AG04450 (cell line): Measurements from ENCODE around the gene WT1. TPM values are rescaled to one million over a fixed set of nuclear protein-coding genes. Genes with fewer than 3 reads are reported as not detected.

Experiments used
- CTCF ChIA-PET: fragments of 300-600, 350-600 bp; formaldehyde crosslinking; extraction: SDS; loops from one replicate; lab custom pipeline; 2022; ENCODE audit warnings: antibody characterized with exemption, inconsistent platforms; lab: Charles Lee
- POLR2A ChIA-PET: fragments of 350-600 bp; formaldehyde crosslinking; extraction: SDS; loops from one replicate; lab custom pipeline; 2021; ENCODE audit warnings: antibody characterized with exemption, inconsistent platforms; lab: Yijun Ruan, JAX
- DNase-seq: peaks from one replicate; pipeline ENCODE4 v3.0.0-alpha.2; 2011; ENCODE audit warnings: low read depth, low spot score
- H3K27ac ChIP-seq: one replicate; pipeline ENCODE4 v1.5.1; 2012; ENCODE audit warnings: low read depth, low read length, control low read depth
- H3K27me3 ChIP-seq: one replicate; pipeline ENCODE4 v1.6.0; 2012; ENCODE audit warnings: low read length; ENCODE audit not compliant: control insufficient read depth, insufficient read depth
- H3K4me3 ChIP-seq: 2 replicates; pipeline ENCODE4 v1.5.1; 2011; ENCODE audit warnings: mild to moderate bottlenecking, low read depth, low read length, control low read depth
- H3K9me3 ChIP-seq: 2 replicates; pipeline ENCODE4 v1.5.1; 2012; ENCODE audit warnings: low read length; ENCODE audit not compliant: control insufficient read depth, insufficient read depth
- CTCF ChIP-seq: IDR thresholded peaks from 2 replicates; pipeline ENCODE4 v1.5.1; 2011; ENCODE audit warnings: low read depth, low read length, control low read depth, inconsistent platforms
- polyA plus RNA-seq: library from polyadenylated mRNA; depleted of rRNA; stranded (reverse); fragments of >200 nt; gene quantifications from 2 replicates; pipeline ENCODE4 v1.2.3, GENCODE V29; 2011

Gene WT1
- polyA plus RNA-seq, 1 experiment: not detected

DNA sequence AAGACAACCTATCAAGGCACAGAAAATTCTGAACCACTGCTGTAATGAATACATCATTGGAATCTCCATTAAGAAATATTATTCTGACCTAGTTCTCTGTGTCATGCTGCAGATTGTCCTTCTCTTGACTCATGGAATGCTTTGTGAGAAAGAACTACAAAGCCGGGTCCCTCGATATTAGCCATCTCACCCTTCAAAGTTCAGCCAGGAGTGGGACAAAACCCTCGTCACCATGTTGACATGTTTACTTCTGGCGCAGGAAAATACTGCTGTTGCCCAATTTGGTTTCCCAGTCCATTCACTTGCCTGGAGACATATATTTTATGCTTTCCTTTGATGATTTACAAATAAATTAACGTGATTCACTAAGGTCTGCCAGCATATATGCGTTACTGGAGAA is 10.9 kb upstream of the WT1 start:
- Histone ChIP-seq H3K4me3 (no peak overlapping the region), H3K27ac (no peak overlapping the region), H3K9me3 (no peaks in the 10 kb centered on the region), H3K27me3 (peaks cover 2% of the 10 kb centered on the region)
- TF ChIP-seq CTCF: no peak
- ChIA-PET CTCF (no interaction called here), POLR2A (no interaction called here)
- no peak for DNase-seq

- CTCF ChIA-PET: no interaction called here
- TF ChIP-seq CTCF: no peak
- DNase-seq: no peak
- POLR2A ChIA-PET: no interaction called here
- Histone ChIP-seq H3K27ac (no peak overlapping the region), H3K27me3 (peaks cover 21% of the 10 kb centered on the region), H3K9me3 (peaks cover under 1% of the 10 kb centered on the region; the same call in 1 of the 2 replicates), H3K4me3 (no peak overlapping the region)
These were observed 8.8 kb upstream of the WT1 start for GRCh38 chr11:32444186-32444585.

- POLR2A ChIA-PET: no interaction called here
These were observed 5.6 kb upstream of the WT1 start for GRCh38 chr11:32440916-32441315.

GRCh38 chr11:32440312-32440908 is 5.1 kb upstream of the WT1 start:
- ChIA-PET POLR2A (no interaction called here), CTCF (interaction anchor here (0.6 kb wide), 1 partner anchor 10 kb away, joined by 3 read pairs; no protein-coding TSS in a partner anchor)
- no peak overlapping the region for H3K27ac ChIP-seq
- no peak overlapping the region for H3K4me3 ChIP-seq
- no peak for TF ChIP-seq CTCF
- no peak for DNase-seq
- H3K9me3 ChIP-seq: peaks cover 17% of the 10 kb centered on the region; the same call in 1 of the 2 replicates
- H3K27me3 ChIP-seq: peaks cover 56% of the 10 kb centered on the region

More at GRCh38 chr11:32440916-32441315, 5.6 kb upstream of the WT1 start:
- CTCF ChIA-PET: interaction anchor here (0.6 kb wide), 1 partner anchor 11 kb away, joined by 3 read pairs; no protein-coding TSS in a partner anchor
- Histone ChIP-seq H3K27me3 (peaks cover 51% of the 10 kb centered on the region), H3K9me3 (peaks cover 17% of the 10 kb centered on the region; the same call in 1 of the 2 replicates), H3K4me3 (no peak overlapping the region), H3K27ac (no peak overlapping the region)
- DNase-seq: no peak
- TF ChIP-seq CTCF: no peak

DNA sequence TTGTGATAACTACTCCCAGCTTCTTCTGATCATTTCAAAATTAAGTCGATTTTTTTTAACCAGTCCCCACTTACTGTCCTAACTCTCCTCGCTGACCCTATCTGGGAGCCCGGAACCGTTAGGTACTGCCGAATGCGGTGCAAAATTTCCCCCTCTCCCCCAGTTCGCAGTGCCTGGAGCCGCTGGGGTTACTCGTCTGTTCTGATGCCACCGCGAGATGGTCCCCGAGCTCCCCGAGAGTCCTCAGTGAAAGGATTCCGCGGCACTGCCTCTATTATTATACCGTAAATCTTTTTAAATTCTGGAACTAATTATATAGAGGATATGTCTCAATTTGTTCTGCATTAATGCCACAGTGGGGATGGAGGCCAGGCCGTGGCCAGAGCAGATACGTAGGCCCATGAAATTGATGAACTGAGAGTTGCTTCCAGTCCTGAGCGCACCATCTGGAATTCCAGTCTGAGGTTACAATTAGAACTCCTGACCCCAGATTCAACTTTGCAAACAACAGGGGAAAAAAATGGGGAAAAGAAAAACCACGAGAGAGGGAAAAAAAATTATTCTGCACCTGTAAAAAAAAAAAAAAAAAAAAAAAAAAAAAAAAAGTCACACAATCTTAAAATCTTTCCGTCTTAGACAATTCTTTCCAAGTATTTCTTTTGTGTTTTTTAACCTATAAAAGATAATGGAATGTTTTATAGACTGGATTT is 4.3 kb upstream of the WT1 start:
- H3K4me3 ChIP-seq: no peak overlapping the region
- H3K27ac ChIP-seq: no peak overlapping the region
- no peak for DNase-seq
- peaks cover 61% of the 10 kb centered on the region for H3K27me3 ChIP-seq
- ChIA-PET CTCF (no interaction called here), POLR2A (no interaction called here)
- no peak for TF ChIP-seq CTCF
- H3K9me3 ChIP-seq: peaks cover 17% of the 10 kb centered on the region; the same call in 1 of the 2 replicates
